B cell (primary cell): ENCODE data around the gene ANO5. TPM values are rescaled to one million over a fixed set of nuclear protein-coding genes. Genes with fewer than 3 reads are reported as not detected.
A peak's percentile ranks its signal among the peaks of the same experiment; 100 is the strongest.

Experiments
- ATAC-seq: fragments of 200-7000 bp; cut with Tn5 transposase; one replicate; pipeline ENCODE4 v1.10.0; 2021; ENCODE audit warnings: low read depth, mild to moderate bottlenecking, moderate number of reproducible peaks, moderate library complexity
- CTCF ChIA-PET: fragments of 350-600 bp; sonication (Branson Sonifier 250); formaldehyde crosslinking; loops from one replicate; lab custom pipeline; 2021; ENCODE audit warnings: antibody characterized with exemption, inconsistent platforms; lab: Charles Lee
- POLR2A ChIA-PET: fragments of 350-600 bp; sonication (Branson Sonifier 250); formaldehyde crosslinking; loops from one replicate; lab custom pipeline; 2021; ENCODE audit warnings: antibody characterized with exemption; lab: Charles Lee
- DNase-seq: peaks from one replicate; pipeline ENCODE4 v3.0.0; 2013
- H2AFZ ChIP-seq: 2 replicates; pipeline ENCODE4 v1.6.1; 2012; ENCODE audit warnings: mild to moderate bottlenecking, low read depth, low read length; ENCODE audit not compliant: insufficient read depth, poor library complexity, severe bottlenecking
- H3K27ac ChIP-seq, 2 donors: 1 replicate in 1 of 2; 2 replicates in 1 of 2; pipeline ENCODE4 v1.5.1; 2012 to 2013; ENCODE audit warnings: low read length in 2 of 2, mild to moderate bottlenecking in 2 of 2, moderate library complexity in 1 of 2
- H3K27me3 ChIP-seq, 4 experiments: fragments of 200-600 bp in 1 of 4; sonication (generic) in 1 of 4; replicated peaks in 1 of 4; 1 replicate in 2 of 4; 2 replicates in 2 of 4; pipeline versions ENCODE4 v1.6.1 to v1.7.0; 2013 to 2016; ENCODE audit warnings: low read length in 3 of 4, mild to moderate bottlenecking in 2 of 4, mixed read lengths in 1 of 4, moderate library complexity in 1 of 4; ENCODE audit not compliant: insufficient read depth in 4 of 4, control insufficient read depth in 3 of 4; ENCODE audit errors: control extremely low read depth in 1 of 4
- H3K36me3 ChIP-seq, 2 experiments: replicated peaks in 1 of 2; 1 replicate in 1 of 2; 2 replicates in 1 of 2; pipeline versions ENCODE4 v1.6.1 to v1.7.1; 2013; ENCODE audit warnings: low read length in 1 of 2; ENCODE audit not compliant: insufficient read depth in 2 of 2, control insufficient read depth in 1 of 2; ENCODE audit errors: control extremely low read depth in 1 of 2, extremely low read depth in 1 of 2
- H3K4me1 ChIP-seq, 2 donors: fragments of 200-600 bp in 1 of 2; sonication (generic) in 1 of 2; 1 replicate in 1 of 2; 2 replicates in 1 of 2; pipeline versions ENCODE4 v1.5.1 to v1.6.1; 2013 to 2017; ENCODE audit warnings: low read length in 2 of 2; ENCODE audit not compliant: control insufficient read depth in 2 of 2, insufficient read depth in 2 of 2
- H3K4me2 ChIP-seq: replicated peaks from 2 replicates; pipeline ENCODE3; 2012; ENCODE audit warnings: mild to moderate bottlenecking, low read depth, low read length; ENCODE audit not compliant: poor library complexity, severe bottlenecking
- H3K4me3 ChIP-seq, 5 experiments: fragments of 200-600 bp in 1 of 5; sonication (generic) in 1 of 5; 1 replicate in 3 of 5; 2 replicates in 2 of 5; pipeline versions ENCODE4 v1.5.1 to v1.7.0; 2011 to 2016; ENCODE audit warnings: low read length in 4 of 5, mild to moderate bottlenecking in 4 of 5, low read depth in 2 of 5, control low read depth in 1 of 5, moderate library complexity in 1 of 5; ENCODE audit not compliant: insufficient read depth in 1 of 5; ENCODE audit errors: control extremely low read depth in 1 of 5, extremely low read depth in 1 of 5
- H3K79me2 ChIP-seq: fragments of 200-600 bp; sonication (generic); one replicate; pipeline ENCODE4 v1.6.0; 2016; ENCODE audit warnings: low read length; ENCODE audit not compliant: control insufficient read depth, insufficient read depth
- H3K9ac ChIP-seq: fragments of 200-600 bp; sonication (generic); 2 replicates; pipeline ENCODE4 v1.6.1; 2017; ENCODE audit warnings: mild to moderate bottlenecking, low read length, moderate library complexity
- H3K9me3 ChIP-seq, 3 donors: one replicate each; pipeline versions ENCODE4 v1.6.1 to v1.7.1; 2013; ENCODE audit warnings: low read length in 2 of 3; ENCODE audit not compliant: control insufficient read depth in 2 of 3, insufficient read depth in 1 of 3; ENCODE audit errors: control extremely low read depth in 1 of 3
- H4K20me1 ChIP-seq: 2 replicates; pipeline ENCODE4 v1.6.0; 2012; ENCODE audit warnings: mild to moderate bottlenecking, low read length; ENCODE audit not compliant: insufficient read depth, control insufficient read depth, poor library complexity, severe bottlenecking
- H3K27ac Mint-ChIP-seq: one replicate; pipeline ENCODE4 v1.8.0; 2021; ENCODE audit warnings: mixed read lengths
- H3K27me3 Mint-ChIP-seq: one replicate; pipeline ENCODE4 v1.8.0; 2021; ENCODE audit warnings: mixed read lengths
- H3K4me1 Mint-ChIP-seq: one replicate; pipeline ENCODE4 v1.8.0; 2021; ENCODE audit warnings: mixed read lengths
- H3K4me3 Mint-ChIP-seq: one replicate; pipeline ENCODE4 v1.8.0; 2021; ENCODE audit warnings: mixed read lengths
- H3K9me3 Mint-ChIP-seq: one replicate; pipeline ENCODE4 v1.8.0; 2022; ENCODE audit warnings: mixed read lengths; ENCODE audit not compliant: insufficient read depth
- CTCF ChIP-seq: fragments of 200-600 bp; IDR thresholded peaks from one replicate; pipeline ENCODE4 v1.8.0; 2022; ENCODE audit warnings: antibody characterized with exemption, mild to moderate bottlenecking
- EZH2 ChIP-seq: IDR thresholded peaks from 2 replicates; pipeline ENCODE4 v1.6.1; 2012; ENCODE audit warnings: borderline replicate concordance, low read depth, mild to moderate bottlenecking, moderate library complexity, low read length; ENCODE audit not compliant: insufficient read depth, poor library complexity, severe bottlenecking
- WGBS: methylation state at CpG from one replicate; pipeline ENCODE4 v1.1.5; 2013; ENCODE audit warnings: missing lambda C conversion rate; ENCODE audit not compliant: insufficient coverage; 5-methylcytosine and 5-hydroxymethylcytosine counted together
- intact Hi-C: fragments of 100-400 bp; cut with micrococcal nuclease; formaldehyde crosslinking; loops from one replicate; pipeline ENCODE4 v1.10.0; 2022
- polyA plus RNA-seq: library from polyadenylated mRNA; depleted of rRNA; stranded (reverse); fragments of >200 nt; gene quantifications from 2 replicates; pipeline ENCODE4 v1.2.3, GENCODE V29; 2012
- total RNA-seq, 2 donors: library from RNA; stranded (reverse); fragments of 120-200 nt in 1 of 2; gene quantifications; 1 replicate in 1 of 2; 2 replicates in 1 of 2; pipeline versions ENCODE4 v1.2.3 to v1.2.4, GENCODE V29; 2013 to 2022

The ANO5 gene
- total and polyA plus RNA-seq, 2 donors (not counting 1 experiment from before 2014, with no cell fraction given), result not detected

- Histone ChIP-seq H3K4me2 (no peak overlapping the region), H3K4me1 (peaks cover 14 to 17% of the 10 kb centered on the region in 2 donors), H3K27ac (no peak overlapping the region), H3K4me3 (no peak overlapping the region), H3K79me2 (no peaks in the 10 kb centered on the region), H3K9ac (no peak overlapping the region), H2AFZ (no peak overlapping the region), H4K20me1 (no peaks in the 10 kb centered on the region), H3K36me3 (no peaks in the 10 kb centered on the region), H3K9me3 (no peaks in the 10 kb centered on the region), H3K27me3 (peaks cover 0 to 13% (median 8%) of the 10 kb centered on the region in 4 experiments)
- ATAC-seq (no peak), DNase-seq (no peak)
- ChIA-PET POLR2A (no interaction called here), CTCF (interaction anchor here (1.2 kb wide), 1 partner anchor 20 kb away, joined by 3 read pairs; no protein-coding TSS in a partner anchor)
- intact Hi-C loops, result no loop called here
- Mint-ChIP-seq H3K4me3 (no peak overlapping the region), H3K27me3 (peaks cover 27% of the 10 kb centered on the region), H3K4me1 (peaks cover 17% of the 10 kb centered on the region), H3K9me3 (no peaks in the 10 kb centered on the region), H3K27ac (no peak overlapping the region)
- TF ChIP-seq CTCF (no peak), EZH2 (no peak)
- WGBS, result 75% methylated on average over 1 of the region's 7 CpGs
These were observed 1.9 kb upstream of the ANO5 start for GRCh38 chr11:22190827-22191463.

GRCh38 chr11:22192289-22192641 lies 620 bp upstream of the ANO5 start:
- Mint-ChIP-seq H3K4me3 (peak overlapping the region; percentile 74), H3K4me1 (peaks cover 17% of the 10 kb centered on the region), H3K27me3 (peaks cover 27% of the 10 kb centered on the region), H3K9me3 (no peaks in the 10 kb centered on the region), H3K27ac (no peak overlapping the region)
- Histone ChIP-seq H3K27ac (no peak overlapping the region), H3K9me3 (no peaks in the 10 kb centered on the region), H3K4me1 (peaks cover 14 to 17% of the 10 kb centered on the region in 2 donors), H3K4me2 (peak overlapping the region; percentile 61), H3K36me3 (no peaks in the 10 kb centered on the region), H2AFZ (peak overlapping the region; percentile 42), H3K27me3 (peaks cover 0 to 13% (median 8%) of the 10 kb centered on the region in 4 experiments), H3K4me3 (peak overlapping the region in 3 of 5 experiments; percentile 20 to 39 (median 21)), H4K20me1 (no peaks in the 10 kb centered on the region), H3K79me2 (no peaks in the 10 kb centered on the region), H3K9ac (no peak overlapping the region)
- 6% methylated on average over 2 of the region's 7 CpGs for WGBS
- CTCF ChIA-PET, result no interaction called here
- no peak for TF ChIP-seq EZH2
- TF ChIP-seq CTCF, result no peak
- intact Hi-C loops, result no loop called here
- POLR2A ChIA-PET, result no interaction called here
- ATAC-seq, result no peak
- DNase-seq, result no peak
